Kidney (tissue), 14 donors: ENCODE data around the gene PRR15L. TPM values are rescaled to one million over a fixed set of nuclear protein-coding genes. Genes with fewer than 3 reads are reported as not detected.

Experiments used
- DNase-seq, 5 donors: peaks; one replicate each; pipeline ENCODE4 v3.0.0-alpha.2; 2013 to 2020
- FAIRE-seq: peaks from 2 replicates; lab custom pipeline; 2012; peaks lifted over from hg19 to GRCh38; lab: Jason Lieb, UNC
- H3K27ac ChIP-seq, 2 donors: one replicate each; pipeline ENCODE4 v1.7.0; 2013; ENCODE audit warnings: low read depth in 2 of 2, low read length in 2 of 2, inconsistent platforms in 1 of 2
- H3K27me3 ChIP-seq: one replicate; pipeline ENCODE4 v1.7.1; 2013; ENCODE audit warnings: low read length, inconsistent platforms; ENCODE audit not compliant: control insufficient read depth, insufficient read depth
- H3K36me3 ChIP-seq, 3 donors: one replicate each; pipeline versions ENCODE4 v1.7.0 to v1.7.1; 2013; ENCODE audit warnings: low read length in 3 of 3, control low read depth in 1 of 3, inconsistent platforms in 1 of 3; ENCODE audit not compliant: insufficient read depth in 3 of 3, control insufficient read depth in 2 of 3
- H3K4me1 ChIP-seq, 3 donors: one replicate each; pipeline versions ENCODE4 v1.7.0 to v1.7.1; 2013; ENCODE audit warnings: low read length in 3 of 3, inconsistent platforms in 1 of 3, low read depth in 1 of 3; ENCODE audit not compliant: control insufficient read depth in 2 of 3, insufficient read depth in 2 of 3
- H3K4me3 ChIP-seq, 3 donors: one replicate each; pipeline versions ENCODE4 v1.7.0 to v1.8.1; 2013; ENCODE audit warnings: low read length in 3 of 3, control low read depth in 1 of 3, inconsistent platforms in 1 of 3
- H3K9ac ChIP-seq, 3 donors: one replicate each; pipeline versions ENCODE4 v1.7.0 to v1.7.1; 2013; ENCODE audit warnings: low read length in 3 of 3, control low read depth in 1 of 3, inconsistent platforms in 1 of 3
- H3K9me3 ChIP-seq, 3 donors: one replicate each; pipeline versions ENCODE4 v1.7.0 to v1.7.1; 2013; ENCODE audit warnings: low read length in 3 of 3, control low read depth in 1 of 3, inconsistent platforms in 1 of 3; ENCODE audit not compliant: control insufficient read depth in 2 of 3, insufficient read depth in 1 of 3
- CTCF ChIP-seq: IDR thresholded peaks from 3 replicates; pipeline ENCODE4 v1.5.1; 2012; ENCODE audit warnings: mild to moderate bottlenecking, moderate library complexity, borderline replicate concordance; ENCODE audit not compliant: insufficient read depth; ENCODE audit errors: extremely low read depth
- intact Hi-C: fragments of 100-400 bp; cut with DNase I; formaldehyde crosslinking; loops from one replicate; pipeline ENCODE4 v1.11.1; 2022
- polyA plus RNA-seq: library from polyadenylated mRNA; stranded (reverse); fragments of 350-450 nt; fragmentation: Illumina TruSeq; extraction: RNeasy Lipid Tissue Mini Kit (QIAGEN cat#74804); gene quantifications from one replicate; pipeline ENCODE4 v1.2.3, GENCODE V29; 2014; ENCODE audit warnings: low read depth, low replicate concordance; ENCODE audit not compliant: insufficient read depth
- total RNA-seq: library from RNA; stranded (reverse); fragmentation: NEBNext Ultra II Directional; extraction: Animal tissue kit (Norgen Biotek cat#: 25700); gene quantifications from one replicate; pipeline ENCODE4 v1.2.1, GENCODE V29; 2021
- donor health status: control.
- donor health status: control.
- donor health status: control.
- donor health status: control.
- donor health status: control.
- donor health status: DM: yes; HTN: yes; CAD: no.
- donor health status: Normal renal cell carcinoma (clear cell type).

The PRR15L gene
- total and polyA plus RNA-seq, 2 donors from 2014 or later, result 64.5 to 105 TPM

DNA sequence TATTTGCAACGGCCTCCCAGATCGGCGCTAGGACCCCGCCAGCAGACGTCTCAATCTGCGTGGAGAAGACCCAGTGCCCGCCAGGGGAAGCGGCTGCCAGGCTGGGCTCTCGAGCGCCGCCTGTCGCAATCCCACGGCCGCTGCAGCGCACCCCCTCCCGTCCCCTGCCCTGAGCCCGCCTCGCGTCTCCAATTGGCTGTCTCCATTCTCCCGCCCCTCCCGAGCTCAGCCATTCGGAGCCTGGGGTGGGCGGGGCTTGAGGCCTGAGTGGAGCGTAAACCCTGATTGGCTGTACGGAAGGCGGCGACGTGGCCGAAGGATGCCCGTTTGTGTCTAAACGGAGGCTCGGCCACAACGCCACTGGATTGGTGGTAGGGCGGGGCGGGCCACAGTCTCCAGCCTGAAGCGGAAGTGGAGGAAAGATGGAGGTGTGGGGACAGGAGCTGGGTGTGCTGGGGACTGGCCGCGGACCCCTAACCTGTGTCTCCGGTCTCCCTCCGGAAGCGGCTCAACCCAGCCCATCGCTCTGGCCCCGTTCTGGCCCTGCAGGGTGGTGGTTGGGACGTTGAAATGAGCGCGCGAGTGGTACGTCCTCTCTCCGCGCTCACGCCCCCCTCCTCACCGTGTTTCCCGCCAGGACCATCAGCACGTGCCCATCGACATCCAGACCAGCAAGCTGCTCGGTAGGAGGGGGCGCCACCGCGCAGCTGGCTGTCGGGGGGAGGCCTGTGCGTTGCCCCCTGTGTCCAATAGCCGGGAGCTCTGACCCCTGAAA is 13.2 kb upstream of the PRR15L start, which contains the start of gene CDK5RAP3:
Gene CDK5RAP3, plus strand, starts transcription at position 389 of the 775 bp plus-strand sequence. Its CDS starts 34 bp downstream, at position 423.
- intact Hi-C loops, result no loop called here
- DNase-seq, result peak; percentile 100
- FAIRE-seq, result peak; percentile 98
- Histone ChIP-seq H3K4me3 (peak within 1 kb of the TSS; percentile 82 to 92 (median 83)), H3K27ac (peak within 1 kb of the TSS; percentile 51 to 92), H3K27me3 (no peaks in the 10 kb centered on the region), H3K9ac (peak within 1 kb of the TSS; percentile 66 to 96 (median 86)), H3K4me1 (peaks cover 0 to 10% (median 5%) of the 10 kb centered on the region in 3 donors), H3K9me3 (no peaks in the 10 kb centered on the region), H3K36me3 (peaks cover 2 to 19% (median 14%) of the 10 kb centered on the region in 3 donors)
- peak; percentile 99 for TF ChIP-seq CTCF

- no peaks in the 10 kb centered on the region for H3K27me3 ChIP-seq
- no peak for TF ChIP-seq CTCF
- DNase-seq (peak in 1 of 5 donors; percentile 57), FAIRE-seq (no peak)
- intact Hi-C loops, result no loop called here
- H3K27ac ChIP-seq, result peak overlapping the region; percentile 5 to 26
- no peaks in the 10 kb centered on the region for H3K9me3 ChIP-seq
- peak overlapping the region; percentile 40 to 62 (median 58) for H3K4me3 ChIP-seq
- H3K9ac ChIP-seq, result peak overlapping the region in 2 of 3 donors; percentile 14 to 31
- H3K36me3 ChIP-seq, result peaks cover 2 to 12% (median 9%) of the 10 kb centered on the region in 3 donors
- peaks cover 0 to 10% (median 5%) of the 10 kb centered on the region in 3 donors for H3K4me1 ChIP-seq
These were observed 12.4 kb upstream of the PRR15L start for GRCh38 chr17:47969930-47970724.

GRCh38 chr17:47968836-47969235 is 11.2 kb upstream of the PRR15L start:
- Histone ChIP-seq H3K36me3 (peaks cover 0 to 2% (median 0%) of the 10 kb centered on the region in 3 donors), H3K4me1 (peaks cover 0 to 10% (median 5%) of the 10 kb centered on the region in 3 donors)
- no peak for TF ChIP-seq CTCF

More at GRCh38 chr17:47968836-47969235, 11.2 kb upstream of the PRR15L start:
- no peaks in the 10 kb centered on the region for H3K27me3 ChIP-seq
- no peak overlapping the region for H3K9ac ChIP-seq
- H3K4me3 ChIP-seq, result no peak overlapping the region
- DNase-seq (no peak), FAIRE-seq (no peak)
- H3K27ac ChIP-seq, result no peak overlapping the region
- intact Hi-C loops, result no loop called here
- no peaks in the 10 kb centered on the region for H3K9me3 ChIP-seq
